ENCODE data around the gene COPRS.

COPRS gene

GRCh38 chr17:31877341-31877740, 18.3 kb upstream of the COPRS start:
- Histone ChIP-seq H3K9me3 (ENCODE audit: severe bottlenecking) (no peaks in the 10 kb centered on the region), H3K27me3 (ENCODE audit: insufficient read depth, low read depth, severe bottlenecking) (no peaks in the 10 kb centered on the region), H3K4me3 (ENCODE audit: low read depth, low read length) (no peak overlapping the region), H3K36me3 (peaks cover 83% of the 10 kb centered on the region), H3K27ac (no peak overlapping the region)
- DNase-seq: no peak
- no peak for TF ChIP-seq CTCF (IDR thresholded peaks at IDR 0.05; ENCODE audit: low read depth, low read length)

GRCh38 chr17:31875081-31875480, 16.0 kb upstream of the COPRS start:
- no peak overlapping the region for H3K27ac ChIP-seq
- peaks cover 86% of the 10 kb centered on the region for H3K36me3 ChIP-seq
- TF ChIP-seq CTCF (IDR thresholded peaks at IDR 0.05; ENCODE audit: low read depth, low read length): no peak
- no peaks in the 10 kb centered on the region for H3K27me3 ChIP-seq (ENCODE audit: insufficient read depth, low read depth, severe bottlenecking)
- no peak for DNase-seq
- no peaks in the 10 kb centered on the region for H3K9me3 ChIP-seq (ENCODE audit: severe bottlenecking)
- H3K4me3 ChIP-seq (ENCODE audit: low read depth, low read length): no peak overlapping the region

GRCh38 chr17:31869797-31870568, 10.9 kb upstream of the COPRS start:
- no peak for DNase-seq
- Histone ChIP-seq H3K36me3 (peaks cover 82% of the 10 kb centered on the region), H3K27me3 (ENCODE audit: insufficient read depth, low read depth, severe bottlenecking) (no peaks in the 10 kb centered on the region), H3K4me3 (ENCODE audit: low read depth, low read length) (no peak overlapping the region), H3K9me3 (ENCODE audit: severe bottlenecking) (no peaks in the 10 kb centered on the region), H3K27ac (no peak overlapping the region)
- TF ChIP-seq CTCF (IDR thresholded peaks at IDR 0.05; ENCODE audit: low read depth, low read length): no peak

GRCh38 chr17:31869031-31869430, 10.0 kb upstream of the COPRS start:
- TF ChIP-seq CTCF (IDR thresholded peaks at IDR 0.05; ENCODE audit: low read depth, low read length): no peak
- no peak for DNase-seq
- Histone ChIP-seq H3K27ac (no peak overlapping the region), H3K36me3 (peaks cover 84% of the 10 kb centered on the region), H3K9me3 (ENCODE audit: severe bottlenecking) (no peaks in the 10 kb centered on the region), H3K4me3 (ENCODE audit: low read depth, low read length) (no peak overlapping the region), H3K27me3 (ENCODE audit: insufficient read depth, low read depth, severe bottlenecking) (no peaks in the 10 kb centered on the region)

GRCh38 chr17:31859487-31860008, 504 bp upstream of the COPRS start:
- no peak for TF ChIP-seq CTCF (IDR thresholded peaks at IDR 0.05; ENCODE audit: low read depth, low read length)
- no peak for DNase-seq
- peaks cover 43% of the 10 kb centered on the region for H3K36me3 ChIP-seq
- H3K9me3 ChIP-seq (ENCODE audit: severe bottlenecking): no peaks in the 10 kb centered on the region
- peak overlapping the region; percentile 41 for H3K27ac ChIP-seq
- peak overlapping the region; percentile 45 for H3K4me3 ChIP-seq (ENCODE audit: low read depth, low read length)
- H3K27me3 ChIP-seq (ENCODE audit: insufficient read depth, low read depth, severe bottlenecking): no peaks in the 10 kb centered on the region

Measured in WERI-Rb-1 (cell line).